ENCODE results near the gene KLHL2. TPM values are rescaled to one million over a fixed set of nuclear protein-coding genes. Genes with fewer than 3 reads are reported as not detected.
"Not testable (repeated sequence)": the region's sequence is repeated elsewhere in the genome, so short reads cannot be mapped to it uniquely, and the experiment has no call there.

The KLHL2 gene
- total RNA-seq, 2 experiments from 2014 or later, result 27.9 to 33.8 TPM

GRCh38 chr4:165164257-165164656, 43.1 kb upstream of the KLHL2 start:
- no peaks in the 10 kb centered on the region for H3K79me2 ChIP-seq (ENCODE audit: insufficient read depth, low read depth, low read length)
- no peaks in the 10 kb centered on the region for H3K4me1 ChIP-seq (ENCODE audit: insufficient read depth, low read length, poor library complexity, severe bottlenecking)
- H3K4me3 ChIP-seq (ENCODE audit: low read depth, low read length, poor library complexity, severe bottlenecking), result no peak overlapping the region
- no peak overlapping the region for H2AFZ ChIP-seq (ENCODE audit: low read length)
- TF ChIP-seq, protein P1, sequence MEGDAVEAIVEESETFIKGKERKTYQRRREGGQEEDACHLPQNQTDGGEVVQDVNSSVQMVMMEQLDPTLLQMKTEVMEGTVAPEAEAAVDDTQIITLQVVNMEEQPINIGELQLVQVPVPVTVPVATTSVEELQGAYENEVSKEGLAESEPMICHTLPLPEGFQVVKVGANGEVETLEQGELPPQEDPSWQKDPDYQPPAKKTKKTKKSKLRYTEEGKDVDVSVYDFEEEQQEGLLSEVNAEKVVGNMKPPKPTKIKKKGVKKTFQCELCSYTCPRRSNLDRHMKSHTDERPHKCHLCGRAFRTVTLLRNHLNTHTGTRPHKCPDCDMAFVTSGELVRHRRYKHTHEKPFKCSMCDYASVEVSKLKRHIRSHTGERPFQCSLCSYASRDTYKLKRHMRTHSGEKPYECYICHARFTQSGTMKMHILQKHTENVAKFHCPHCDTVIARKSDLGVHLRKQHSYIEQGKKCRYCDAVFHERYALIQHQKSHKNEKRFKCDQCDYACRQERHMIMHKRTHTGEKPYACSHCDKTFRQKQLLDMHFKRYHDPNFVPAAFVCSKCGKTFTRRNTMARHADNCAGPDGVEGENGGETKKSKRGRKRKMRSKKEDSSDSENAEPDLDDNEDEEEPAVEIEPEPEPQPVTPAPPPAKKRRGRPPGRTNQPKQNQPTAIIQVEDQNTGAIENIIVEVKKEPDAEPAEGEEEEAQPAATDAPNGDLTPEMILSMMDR (conservative IDR thresholded peaks at IDR 0.05; ENCODE audit: low read length), result no peak
- no peak for TF ChIP-seq EZH2phosphoT487 (IDR thresholded peaks at IDR 0.05; ENCODE audit: borderline replicate concordance, low read depth, low read length)
- no TSS peak for BruUV-seq (replicated peaks)
- H3K9me2 ChIP-seq (ENCODE audit: insufficient read depth, low read length), result no peaks in the 10 kb centered on the region
- H3K4me2 ChIP-seq (ENCODE audit: low read length), result no peak overlapping the region
- CTCF ChIA-PET (ENCODE audit: unreplicated experiment), result no interaction called here
- DNase-seq (ENCODE audit: low spot score), result no peak
- H4K20me1 ChIP-seq (ENCODE audit: insufficient read depth, low read length), result no peaks in the 10 kb centered on the region
- no peaks in the 10 kb centered on the region for H3K36me3 ChIP-seq (ENCODE audit: insufficient read depth, low read length)
- no peaks in the 10 kb centered on the region for H3K9me3 ChIP-seq (ENCODE audit: low read length)
- H3K27ac ChIP-seq (ENCODE audit: low read depth, low read length, poor library complexity, severe bottlenecking), result no peak overlapping the region
- intact Hi-C loops (cut with micrococcal nuclease; ENCODE audit: unreplicated experiment), result no loop called here
- POLR2A ChIA-PET, result interaction anchor here (0.5 to 1.5 kb wide), 6 partner anchors 12 to 290 kb away, joined by 3 to 4 read pairs (median 3); no protein-coding TSS in a partner anchor

GRCh38 chr4:165166872-165167271, 40.5 kb upstream of the KLHL2 start:
- DNase-seq (ENCODE audit: low spot score); H3K9me3 ChIP-seq (ENCODE audit: low read length); H3K36me3 ChIP-seq (ENCODE audit: insufficient read depth, low read length); CTCF ChIA-PET (ENCODE audit: unreplicated experiment); intact Hi-C loops (cut with micrococcal nuclease; ENCODE audit: unreplicated experiment); H3K79me2 ChIP-seq (ENCODE audit: insufficient read depth, low read depth, low read length); H3K27ac ChIP-seq (ENCODE audit: low read depth, low read length, poor library complexity, severe bottlenecking); POLR2A ChIA-PET; H3K4me2 ChIP-seq (ENCODE audit: low read length); H3K9me2 ChIP-seq (ENCODE audit: insufficient read depth, low read length); H3K4me3 ChIP-seq (ENCODE audit: low read depth, low read length, poor library complexity, severe bottlenecking); BruUV-seq (replicated peaks); H4K20me1 ChIP-seq (ENCODE audit: insufficient read depth, low read length); H2AFZ ChIP-seq (ENCODE audit: low read length); H3K4me1 ChIP-seq (ENCODE audit: insufficient read depth, low read length, poor library complexity, severe bottlenecking): not testable (repeated sequence)

DNA sequence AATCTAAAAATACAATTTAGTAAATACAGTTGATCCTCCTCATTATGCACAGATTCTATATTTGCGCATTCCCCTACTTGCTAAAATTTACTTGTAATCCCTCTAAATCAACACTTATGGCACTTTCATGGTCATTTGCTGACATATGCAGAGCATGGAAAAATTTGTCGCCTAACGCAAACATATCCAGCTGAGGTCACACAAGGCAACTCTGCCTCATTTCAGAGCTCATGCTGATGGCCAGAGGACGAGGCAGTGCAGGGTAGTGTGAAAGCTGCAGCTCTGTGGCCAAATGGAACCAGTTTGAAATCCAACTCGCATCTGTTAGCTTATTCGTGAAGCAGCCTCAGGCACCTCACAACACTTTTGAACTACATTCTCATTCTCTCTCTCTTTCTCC, 39.7 kb upstream of the KLHL2 start:
- H4K20me1 ChIP-seq (ENCODE audit: insufficient read depth, low read length), result no peaks in the 10 kb centered on the region
- H3K79me2 ChIP-seq (ENCODE audit: insufficient read depth, low read depth, low read length), result no peaks in the 10 kb centered on the region
- no TSS peak for BruUV-seq (replicated peaks)
- no peak overlapping the region for H2AFZ ChIP-seq (ENCODE audit: low read length)
- intact Hi-C loops (cut with micrococcal nuclease; ENCODE audit: unreplicated experiment), result no loop called here
- H3K27ac ChIP-seq (ENCODE audit: low read depth, low read length, poor library complexity, severe bottlenecking), result no peak overlapping the region
- no peak for DNase-seq (ENCODE audit: low spot score)
- ChIA-PET CTCF (ENCODE audit: unreplicated experiment) (no interaction called here), POLR2A (no interaction called here)
- no peaks in the 10 kb centered on the region for H3K9me2 ChIP-seq (ENCODE audit: insufficient read depth, low read length)
- TF ChIP-seq EZH2phosphoT487 (IDR thresholded peaks at IDR 0.05; ENCODE audit: borderline replicate concordance, low read depth, low read length), result no peak
- TF ChIP-seq, protein P1 (conservative IDR thresholded peaks at IDR 0.05; ENCODE audit: low read length), result no peak
- H3K9me3 ChIP-seq (ENCODE audit: low read length), result no peaks in the 10 kb centered on the region
- H3K4me2 ChIP-seq (ENCODE audit: low read length), result no peak overlapping the region
- H3K36me3 ChIP-seq (ENCODE audit: insufficient read depth, low read length), result no peaks in the 10 kb centered on the region
- no peak overlapping the region for H3K4me3 ChIP-seq (ENCODE audit: low read depth, low read length, poor library complexity, severe bottlenecking)
- H3K4me1 ChIP-seq (ENCODE audit: insufficient read depth, low read length, poor library complexity, severe bottlenecking), result no peaks in the 10 kb centered on the region

Data from OCI-LY7 (cell line).